GM12875 (cell line): ENCODE results near the gene NAALADL2.

Experiments used
- H3K4me3 ChIP-seq: one replicate; pipeline ENCODE4 v1.5.1; 2011; ENCODE audit warnings: low read depth, low read length, control low read depth
- CTCF ChIP-seq: IDR thresholded peaks from 2 replicates; pipeline ENCODE4 v1.5.1; 2011; ENCODE audit warnings: low read depth, mild to moderate bottlenecking, control low read depth, inconsistent platforms, low read length, moderate library complexity, borderline replicate concordance; ENCODE audit not compliant: insufficient read depth

The NAALADL2 gene

GRCh38 chr3:174959556-174960065 is 100.5 kb downstream of the NAALADL2 start:
- TF ChIP-seq CTCF: no peak
- H3K4me3 ChIP-seq: no peak overlapping the region

- no peak for TF ChIP-seq CTCF
- H3K4me3 ChIP-seq: no peak overlapping the region
These were observed 101.8 kb downstream of the NAALADL2 start for GRCh38 chr3:174960898-174961297.

GRCh38 chr3:174973465-174973864 is 114.3 kb downstream of the NAALADL2 start:
- no peak overlapping the region for H3K4me3 ChIP-seq
- no peak for TF ChIP-seq CTCF

GRCh38 chr3:174986685-174987084 is 127.6 kb downstream of the NAALADL2 start:
- no peak overlapping the region for H3K4me3 ChIP-seq
- no peak for TF ChIP-seq CTCF

- H3K4me3 ChIP-seq: no peak overlapping the region
- TF ChIP-seq CTCF: no peak
These were observed 142.0 kb downstream of the NAALADL2 start for GRCh38 chr3:175001091-175001490.

- H3K4me3 ChIP-seq: no peak overlapping the region
- no peak for TF ChIP-seq CTCF
These were observed 143.6 kb downstream of the NAALADL2 start for GRCh38 chr3:175002732-175003143.

GRCh38 chr3:175003590-175003989 is 144.5 kb downstream of the NAALADL2 start:
- no peak overlapping the region for H3K4me3 ChIP-seq
- TF ChIP-seq CTCF: no peak
